T-helper 9 cell (primary cell): ENCODE results near the gene ALOX12.
"Not testable (repeated sequence)": the region's sequence is repeated elsewhere in the genome, so short reads cannot be mapped to it uniquely, and the experiment has no call there.

Experiments
- DNase-seq: peaks from one replicate; pipeline ENCODE4 v3.0.0-alpha.2; 2020
- total RNA-seq, 2 donors: gene quantifications; one replicate each; lab custom pipeline; 2026; lab: John Stamatoyannopoulos, UW

The ALOX12 gene, protein sequence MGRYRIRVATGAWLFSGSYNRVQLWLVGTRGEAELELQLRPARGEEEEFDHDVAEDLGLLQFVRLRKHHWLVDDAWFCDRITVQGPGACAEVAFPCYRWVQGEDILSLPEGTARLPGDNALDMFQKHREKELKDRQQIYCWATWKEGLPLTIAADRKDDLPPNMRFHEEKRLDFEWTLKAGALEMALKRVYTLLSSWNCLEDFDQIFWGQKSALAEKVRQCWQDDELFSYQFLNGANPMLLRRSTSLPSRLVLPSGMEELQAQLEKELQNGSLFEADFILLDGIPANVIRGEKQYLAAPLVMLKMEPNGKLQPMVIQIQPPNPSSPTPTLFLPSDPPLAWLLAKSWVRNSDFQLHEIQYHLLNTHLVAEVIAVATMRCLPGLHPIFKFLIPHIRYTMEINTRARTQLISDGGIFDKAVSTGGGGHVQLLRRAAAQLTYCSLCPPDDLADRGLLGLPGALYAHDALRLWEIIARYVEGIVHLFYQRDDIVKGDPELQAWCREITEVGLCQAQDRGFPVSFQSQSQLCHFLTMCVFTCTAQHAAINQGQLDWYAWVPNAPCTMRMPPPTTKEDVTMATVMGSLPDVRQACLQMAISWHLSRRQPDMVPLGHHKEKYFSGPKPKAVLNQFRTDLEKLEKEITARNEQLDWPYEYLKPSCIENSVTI
- 0 reads per million in 2 donors for total RNA-seq

GRCh38 chr17:6995500-6996255 lies at the start of gene ALOX12:
ALOX12 (plus strand) TSS chr17:6996049; CDS start chr17:6996118, 69 bp downstream.
- no peak for DNase-seq

DNA sequence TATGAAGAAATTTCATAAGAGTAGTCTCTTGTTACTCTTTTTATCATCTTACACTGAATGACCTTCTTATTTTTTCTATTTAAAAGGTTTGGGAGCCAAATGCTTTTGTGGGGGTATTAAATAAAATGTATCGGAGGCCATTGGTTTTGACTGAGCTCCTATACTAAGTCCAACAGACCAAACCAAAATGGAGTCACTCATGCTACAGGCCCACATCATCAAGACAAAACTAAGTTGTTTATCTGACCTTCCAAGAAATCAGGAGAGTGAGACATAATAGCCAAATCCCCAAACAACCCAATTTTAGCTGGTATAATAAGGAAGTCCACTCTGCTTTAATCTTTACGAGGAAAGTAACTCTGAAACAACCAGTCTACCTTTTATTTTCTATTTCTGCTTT lies 48.1 kb upstream of the ALOX12 start:
- DNase-seq = no peak

DNA sequence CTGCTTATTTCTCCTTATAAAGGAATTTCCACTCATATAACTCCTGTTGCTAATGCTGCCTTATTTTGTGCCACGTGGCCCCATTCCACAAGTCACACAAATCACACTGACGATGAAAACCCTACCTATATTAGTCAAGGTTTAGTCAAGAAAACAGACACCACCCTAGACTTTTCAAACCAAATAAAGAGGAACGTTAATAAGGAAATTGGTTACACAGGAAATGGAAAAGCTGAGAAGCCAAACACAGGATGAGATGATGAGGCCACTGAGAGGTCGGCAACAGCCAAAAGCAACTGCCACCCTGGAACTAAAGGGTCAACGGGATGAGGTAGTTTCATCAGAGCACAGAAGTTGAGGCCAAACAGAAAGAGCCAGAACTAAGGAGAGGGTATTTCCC lies 47.3 kb upstream of the ALOX12 start:
- DNase-seq = no peak

DNA sequence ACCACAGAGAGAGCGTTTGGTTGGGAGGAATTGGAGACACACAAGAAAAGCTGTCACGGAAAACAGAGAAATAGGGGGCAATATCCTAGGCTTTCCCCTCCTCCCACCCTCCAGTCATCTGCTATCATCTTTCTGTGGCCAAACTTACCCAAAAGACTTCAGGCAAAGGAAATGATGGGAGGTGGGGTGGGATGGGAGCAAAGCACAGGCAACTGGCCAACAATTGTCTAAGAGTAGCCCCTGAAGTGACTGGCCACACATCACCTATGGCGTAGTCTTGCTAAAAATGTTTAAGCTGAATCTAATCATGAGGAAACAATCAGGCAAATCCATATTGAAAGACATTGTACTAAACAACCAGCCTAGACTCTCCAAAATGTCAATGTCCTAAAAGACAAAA lies 46.9 kb upstream of the ALOX12 start:
- DNase-seq = no peak

GRCh38 chr17:6950938-6951337 lies 44.9 kb upstream of the ALOX12 start:
- DNase-seq = not testable (repeated sequence)

GRCh38 chr17:6953689-6954088 lies 42.2 kb upstream of the ALOX12 start:
- no peak for DNase-seq

GRCh38 chr17:6959700-6960099 lies 36.1 kb upstream of the ALOX12 start:
- DNase-seq = no peak

DNA sequence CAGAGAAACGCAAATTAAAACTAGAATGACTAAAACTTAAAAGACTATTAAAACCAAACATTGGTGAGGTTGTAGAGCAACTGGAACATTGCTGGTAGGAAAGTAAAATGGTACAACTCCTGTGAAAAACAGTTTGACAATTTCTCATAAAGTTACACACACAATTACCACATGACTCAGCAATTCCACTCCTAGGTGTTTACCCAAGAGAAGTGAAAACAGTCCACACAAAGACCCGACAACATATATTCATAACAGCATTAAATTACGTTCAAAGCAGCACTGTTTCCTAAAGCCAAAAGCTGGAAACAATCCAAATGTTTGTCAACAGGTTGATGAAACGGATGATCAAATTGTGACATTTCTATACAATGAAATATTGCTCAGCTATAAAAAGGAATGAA lies 26.5 kb upstream of the ALOX12 start:
- DNase-seq = no peak

DNA sequence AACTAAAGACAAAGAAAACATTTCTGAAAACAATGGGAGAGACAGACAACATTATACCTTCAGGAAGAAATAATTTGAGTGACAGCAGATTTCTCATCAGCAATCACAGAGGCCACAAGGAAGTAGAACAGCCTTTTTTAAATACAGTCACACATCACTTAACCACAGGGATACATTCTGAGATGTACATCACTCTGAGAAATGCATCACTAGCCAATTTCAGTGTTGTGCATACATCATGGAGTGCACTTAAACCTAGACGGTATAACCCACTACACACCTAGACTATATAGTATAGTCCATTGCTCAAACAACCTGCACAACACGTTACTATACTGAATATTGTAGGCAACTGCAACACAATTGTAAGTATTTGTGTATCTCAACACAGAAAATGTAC lies 24.9 kb upstream of the ALOX12 start:
- no peak for DNase-seq

GRCh38 chr17:6979440-6979839 lies 16.4 kb upstream of the ALOX12 start:
- not testable (repeated sequence) for DNase-seq

DNA sequence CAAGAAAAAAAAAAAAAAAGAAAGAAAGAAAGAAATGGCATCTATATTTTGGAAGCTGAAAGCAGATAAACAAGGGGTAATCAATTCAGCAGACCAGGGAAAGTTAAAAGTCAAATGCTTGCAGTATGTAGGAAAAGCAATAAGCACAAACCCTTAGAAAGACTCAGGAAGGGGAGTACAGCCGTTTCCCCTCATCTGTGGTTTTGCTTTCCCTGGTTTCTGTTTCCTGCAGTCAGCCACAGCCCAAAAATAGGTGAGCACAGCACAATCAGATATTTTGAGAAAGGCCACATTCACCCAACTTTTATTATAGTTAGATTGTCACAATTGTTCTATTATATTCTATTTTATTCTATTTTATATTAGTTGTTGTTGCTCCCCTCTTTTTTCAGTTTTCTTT lies 14.4 kb upstream of the ALOX12 start:
- no peak for DNase-seq

- DNase-seq = no peak
These were observed 10.6 kb upstream of the ALOX12 start for GRCh38 chr17:6985266-6985665.

- DNase-seq = no peak
These were observed 9.2 kb upstream of the ALOX12 start for GRCh38 chr17:6986676-6987075.

DNA sequence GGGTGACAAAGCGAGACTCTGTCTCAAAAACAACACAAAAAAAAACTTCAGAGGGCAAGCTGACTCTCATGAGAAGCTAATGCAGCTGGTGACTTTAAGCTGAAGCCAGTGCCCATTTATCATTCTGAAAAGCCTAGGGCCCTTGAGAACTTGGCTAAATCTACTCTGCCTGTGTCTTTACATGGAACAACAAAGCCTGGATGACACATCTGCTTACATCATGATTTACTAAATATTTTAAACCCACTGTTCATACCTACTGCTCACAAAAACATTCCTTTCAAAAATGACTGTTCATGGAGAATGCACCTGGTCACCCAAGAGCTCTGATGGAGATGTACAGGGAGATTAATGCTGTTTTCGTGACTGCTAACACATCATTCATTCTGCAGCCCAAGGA lies 6.1 kb upstream of the ALOX12 start:
- no peak for DNase-seq

- not testable (repeated sequence) for DNase-seq
These were observed 2.2 kb upstream of the ALOX12 start for GRCh38 chr17:6993613-6994056.

GRCh38 chr17:6994118-6994598 lies 1.7 kb upstream of the ALOX12 start:
- DNase-seq = no peak

- DNase-seq = no peak
These were observed 1.1 kb upstream of the ALOX12 start for GRCh38 chr17:6994666-6995256.

DNA sequence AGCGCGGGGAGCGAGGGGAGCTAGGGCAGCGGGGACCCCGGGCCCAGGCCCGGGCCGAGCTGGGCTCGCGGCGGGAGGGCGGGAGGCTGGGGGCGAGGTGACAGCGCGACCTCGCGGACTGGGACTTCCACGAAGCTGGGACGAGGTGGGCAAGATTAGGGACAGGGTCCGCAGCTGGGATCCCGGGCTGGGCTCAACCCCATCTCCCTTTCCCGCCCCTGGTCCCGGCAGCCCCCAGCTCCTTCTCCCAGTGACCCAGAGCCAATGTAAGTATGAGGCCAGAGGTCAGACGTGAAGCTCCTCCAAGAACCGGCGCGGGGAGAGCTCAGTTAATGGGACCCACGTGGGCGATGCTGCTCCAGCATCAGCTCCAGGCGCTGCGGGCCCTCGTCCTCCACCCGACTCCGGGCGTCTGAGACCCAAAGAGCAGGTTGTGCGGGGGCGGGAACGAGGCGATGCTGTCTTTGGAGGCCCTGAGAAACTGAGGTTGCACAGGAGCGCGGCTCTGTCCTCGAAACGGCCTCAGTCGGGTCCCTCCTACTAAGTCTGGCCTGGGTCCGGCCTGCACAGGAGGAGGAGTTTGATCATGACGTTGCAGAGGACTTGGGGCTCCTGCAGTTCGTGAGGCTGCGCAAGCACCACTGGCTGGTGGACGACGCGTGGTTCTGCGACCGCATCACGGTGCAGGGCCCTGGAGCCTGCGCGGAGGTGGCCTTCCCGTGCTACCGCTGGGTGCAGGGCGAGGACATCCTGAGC lies 585 bp downstream of the ALOX12 start:
- DNase-seq = no peak

DNA sequence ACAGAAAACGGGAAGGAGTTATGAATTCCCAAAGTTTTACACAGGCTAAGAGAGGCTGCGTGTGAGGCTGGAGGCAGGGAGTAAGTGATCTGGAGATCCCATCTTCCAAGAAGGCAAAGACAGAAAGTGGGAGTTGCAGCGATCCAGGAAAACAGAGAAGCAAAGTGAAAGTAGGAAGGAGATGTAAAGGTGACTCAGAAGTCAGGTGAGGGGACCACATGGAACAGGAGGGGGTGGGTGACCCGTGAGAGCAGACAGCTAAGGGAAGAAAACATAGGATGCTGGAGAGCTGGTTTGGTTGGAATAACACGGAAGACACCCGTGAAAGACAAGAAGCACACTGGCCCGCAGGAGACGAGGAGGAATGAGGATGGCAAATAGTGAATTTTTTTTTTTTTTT lies 1.3 kb downstream of the ALOX12 start:
- DNase-seq = no peak

- no peak for DNase-seq
These were observed 3.1 kb downstream of the ALOX12 start for GRCh38 chr17:6998855-6999508.

DNA sequence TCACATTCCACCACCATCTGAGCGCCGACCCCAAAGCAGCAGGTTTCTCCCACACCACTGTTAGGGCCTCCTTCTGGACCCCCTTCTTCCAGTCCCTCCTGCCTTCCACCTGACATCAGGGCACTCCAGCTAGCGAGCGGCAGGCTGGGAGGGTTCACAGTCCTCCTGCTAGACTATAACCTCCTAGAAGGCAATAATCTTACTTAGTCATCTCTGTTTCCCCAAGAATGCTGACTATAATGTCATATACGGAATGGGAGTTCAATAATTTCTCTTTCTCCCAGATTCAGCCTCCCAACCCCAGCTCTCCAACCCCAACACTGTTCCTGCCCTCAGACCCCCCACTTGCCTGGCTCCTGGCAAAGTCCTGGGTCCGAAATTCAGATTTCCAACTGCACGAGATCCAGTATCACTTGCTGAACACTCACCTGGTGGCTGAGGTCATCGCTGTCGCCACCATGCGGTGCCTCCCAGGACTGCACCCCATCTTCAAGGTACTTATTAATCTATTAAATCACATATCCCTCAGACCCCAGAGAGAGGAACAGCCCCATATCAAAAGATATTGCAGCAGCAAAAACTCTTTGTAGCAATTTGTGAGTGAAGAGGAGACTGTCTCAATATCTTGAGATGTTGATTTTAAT lies 5.6 kb downstream of the ALOX12 start:
- peak; percentile 31 for DNase-seq
